Measurements from ENCODE around the gene ZBTB49. TPM values are rescaled to one million over a fixed set of nuclear protein-coding genes. Genes with fewer than 3 reads are reported as not detected.

ZBTB49 gene
- total and polyA plus RNA-seq, 2 of the 13 experiments (the other 11 are each of a cell fraction or from before 2014, with no cell fraction given) = 3.3 to 4.3 TPM

GRCh38 chr4:4289941-4290850, at the start of gene ZBTB49, which contains the start of gene LYAR (continued):
- TF ChIP-seq SRSF4 (IDR thresholded peaks at IDR 0.05; ENCODE audit: low read depth, low read length, poor library complexity, severe bottlenecking) (no peak), HNF4A (CRISPR knock-in tag; IDR thresholded peaks at IDR 0.05) (no peak), PRPF4 (IDR thresholded peaks at IDR 0.05; ENCODE audit: low read depth, low read length, poor library complexity, severe bottlenecking) (no peak), ARHGAP35 (CRISPR knock-in tag; IDR thresholded peaks at IDR 0.05; ENCODE audit: borderline replicate concordance) (peak; percentile 44; the same call in 1 of the 2 replicates), XBP1 (CRISPR knock-in tag; IDR thresholded peaks at IDR 0.05) (no peak), SYNCRIP (IDR thresholded peaks at IDR 0.05; ENCODE audit: insufficient read depth, low read depth, low read length) (no peak), HNF1A (IDR thresholded peaks at IDR 0.05; ENCODE audit: low read depth) (no peak), HNF1A (CRISPR knock-in tag; IDR thresholded peaks at IDR 0.05; ENCODE audit: borderline replicate concordance) (peak; percentile 55; the same call in 1 of the 2 replicates), LCORL (IDR thresholded peaks at IDR 0.05) (no peak), LCORL (CRISPR knock-in tag; IDR thresholded peaks at IDR 0.05) (peak; percentile 61)
- TF ChIP-seq, protein P1, sequence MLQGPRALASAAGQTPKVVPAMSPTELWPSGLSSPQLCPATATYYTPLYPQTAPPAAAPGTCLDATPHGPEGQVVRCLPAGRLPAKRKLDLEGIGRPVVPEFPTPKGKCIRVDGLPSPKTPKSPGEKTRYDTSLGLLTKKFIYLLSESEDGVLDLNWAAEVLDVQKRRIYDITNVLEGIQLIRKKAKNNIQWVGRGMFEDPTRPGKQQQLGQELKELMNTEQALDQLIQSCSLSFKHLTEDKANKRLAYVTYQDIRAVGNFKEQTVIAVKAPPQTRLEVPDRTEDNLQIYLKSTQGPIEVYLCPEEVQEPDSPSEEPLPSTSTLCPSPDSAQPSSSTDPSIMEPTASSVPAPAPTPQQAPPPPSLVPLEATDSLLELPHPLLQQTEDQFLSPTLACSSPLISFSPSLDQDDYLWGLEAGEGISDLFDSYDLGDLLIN (CRISPR knock-in tag; IDR thresholded peaks at IDR 0.05; ENCODE audit: borderline replicate concordance) = peak; percentile 81; the same call in 1 of the 2 replicates
- TF ChIP-seq, protein P2, sequence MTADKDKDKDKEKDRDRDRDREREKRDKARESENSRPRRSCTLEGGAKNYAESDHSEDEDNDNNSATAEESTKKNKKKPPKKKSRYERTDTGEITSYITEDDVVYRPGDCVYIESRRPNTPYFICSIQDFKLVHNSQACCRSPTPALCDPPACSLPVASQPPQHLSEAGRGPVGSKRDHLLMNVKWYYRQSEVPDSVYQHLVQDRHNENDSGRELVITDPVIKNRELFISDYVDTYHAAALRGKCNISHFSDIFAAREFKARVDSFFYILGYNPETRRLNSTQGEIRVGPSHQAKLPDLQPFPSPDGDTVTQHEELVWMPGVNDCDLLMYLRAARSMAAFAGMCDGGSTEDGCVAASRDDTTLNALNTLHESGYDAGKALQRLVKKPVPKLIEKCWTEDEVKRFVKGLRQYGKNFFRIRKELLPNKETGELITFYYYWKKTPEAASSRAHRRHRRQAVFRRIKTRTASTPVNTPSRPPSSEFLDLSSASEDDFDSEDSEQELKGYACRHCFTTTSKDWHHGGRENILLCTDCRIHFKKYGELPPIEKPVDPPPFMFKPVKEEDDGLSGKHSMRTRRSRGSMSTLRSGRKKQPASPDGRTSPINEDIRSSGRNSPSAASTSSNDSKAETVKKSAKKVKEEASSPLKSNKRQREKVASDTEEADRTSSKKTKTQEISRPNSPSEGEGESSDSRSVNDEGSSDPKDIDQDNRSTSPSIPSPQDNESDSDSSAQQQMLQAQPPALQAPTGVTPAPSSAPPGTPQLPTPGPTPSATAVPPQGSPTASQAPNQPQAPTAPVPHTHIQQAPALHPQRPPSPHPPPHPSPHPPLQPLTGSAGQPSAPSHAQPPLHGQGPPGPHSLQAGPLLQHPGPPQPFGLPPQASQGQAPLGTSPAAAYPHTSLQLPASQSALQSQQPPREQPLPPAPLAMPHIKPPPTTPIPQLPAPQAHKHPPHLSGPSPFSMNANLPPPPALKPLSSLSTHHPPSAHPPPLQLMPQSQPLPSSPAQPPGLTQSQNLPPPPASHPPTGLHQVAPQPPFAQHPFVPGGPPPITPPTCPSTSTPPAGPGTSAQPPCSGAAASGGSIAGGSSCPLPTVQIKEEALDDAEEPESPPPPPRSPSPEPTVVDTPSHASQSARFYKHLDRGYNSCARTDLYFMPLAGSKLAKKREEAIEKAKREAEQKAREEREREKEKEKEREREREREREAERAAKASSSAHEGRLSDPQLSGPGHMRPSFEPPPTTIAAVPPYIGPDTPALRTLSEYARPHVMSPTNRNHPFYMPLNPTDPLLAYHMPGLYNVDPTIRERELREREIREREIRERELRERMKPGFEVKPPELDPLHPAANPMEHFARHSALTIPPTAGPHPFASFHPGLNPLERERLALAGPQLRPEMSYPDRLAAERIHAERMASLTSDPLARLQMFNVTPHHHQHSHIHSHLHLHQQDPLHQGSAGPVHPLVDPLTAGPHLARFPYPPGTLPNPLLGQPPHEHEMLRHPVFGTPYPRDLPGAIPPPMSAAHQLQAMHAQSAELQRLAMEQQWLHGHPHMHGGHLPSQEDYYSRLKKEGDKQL (CRISPR knock-in tag; IDR thresholded peaks at IDR 0.05; ENCODE audit: low read depth) = 0 out of 2 replicates have a peak, but pooled peaks have one; percentile 18
- TF ChIP-seq, protein P3, sequence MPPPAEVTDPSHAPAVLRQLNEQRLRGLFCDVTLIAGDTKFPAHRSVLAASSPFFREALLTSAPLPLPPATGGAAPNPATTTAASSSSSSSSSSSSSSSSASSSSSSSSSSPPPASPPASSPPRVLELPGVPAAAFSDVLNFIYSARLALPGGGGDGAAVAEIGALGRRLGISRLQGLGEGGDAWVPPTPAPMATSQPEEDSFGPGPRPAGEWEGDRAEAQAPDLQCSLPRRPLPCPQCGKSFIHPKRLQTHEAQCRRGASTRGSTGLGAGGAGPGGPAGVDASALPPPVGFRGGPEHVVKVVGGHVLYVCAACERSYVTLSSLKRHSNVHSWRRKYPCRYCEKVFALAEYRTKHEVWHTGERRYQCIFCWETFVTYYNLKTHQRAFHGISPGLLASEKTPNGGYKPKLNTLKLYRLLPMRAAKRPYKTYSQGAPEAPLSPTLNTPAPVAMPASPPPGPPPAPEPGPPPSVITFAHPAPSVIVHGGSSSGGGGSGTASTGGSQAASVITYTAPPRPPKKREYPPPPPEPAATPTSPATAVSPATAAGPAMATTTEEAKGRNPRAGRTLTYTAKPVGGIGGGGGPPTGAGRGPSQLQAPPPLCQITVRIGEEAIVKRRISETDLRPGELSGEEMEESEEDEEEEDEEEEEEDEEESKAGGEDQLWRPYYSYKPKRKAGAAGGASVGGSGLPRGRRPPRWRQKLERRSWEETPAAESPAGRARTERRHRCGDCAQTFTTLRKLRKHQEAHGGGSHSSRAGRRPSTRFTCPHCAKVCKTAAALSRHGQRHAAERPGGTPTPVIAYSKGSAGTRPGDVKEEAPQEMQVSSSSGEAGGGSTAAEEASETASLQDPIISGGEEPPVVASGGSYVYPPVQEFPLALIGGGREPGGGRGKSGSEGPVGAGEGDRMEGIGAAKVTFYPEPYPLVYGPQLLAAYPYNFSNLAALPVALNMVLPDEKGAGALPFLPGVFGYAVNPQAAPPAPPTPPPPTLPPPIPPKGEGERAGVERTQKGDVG (CRISPR knock-in tag; IDR thresholded peaks at IDR 0.05; ENCODE audit: borderline replicate concordance) = peak; percentile 49; the same call in 1 of the 2 replicates
